ENCODE results near the gene TMEM92. TPM values are rescaled to one million over a fixed set of nuclear protein-coding genes. Genes with fewer than 3 reads are reported as not detected.

Gene TMEM92
- total RNA-seq, 1 donor from 2014 or later: not detected

DNA sequence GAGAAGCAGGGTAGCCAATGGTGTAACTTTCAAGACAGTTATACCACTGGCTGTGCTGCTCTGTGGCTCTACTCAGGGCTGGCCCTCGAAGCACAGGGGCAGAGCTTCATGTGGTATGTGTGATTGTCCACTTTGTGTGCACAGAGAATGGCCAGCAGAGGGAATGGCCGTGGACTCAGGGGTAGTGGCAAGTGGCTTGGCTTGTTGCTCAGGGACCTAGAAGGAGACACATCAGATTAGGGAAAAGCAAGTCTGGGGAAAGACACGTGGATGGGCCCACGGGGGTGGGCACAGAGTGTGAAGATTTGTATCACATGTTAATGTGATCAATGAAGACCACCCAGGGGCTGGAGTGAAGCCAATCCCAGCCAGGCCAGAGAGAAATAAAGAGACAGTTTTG lies 51.6 kb downstream of the TMEM92 start:
- H3K36me3 Mint-ChIP-seq (ENCODE audit: low read depth): no peaks in the 10 kb centered on the region
- no peak for ATAC-seq (ENCODE audit: low read depth)
- no peaks in the 10 kb centered on the region for H3K9me3 Mint-ChIP-seq
- no peak overlapping the region for H3K27ac Mint-ChIP-seq
- peaks cover 6% of the 10 kb centered on the region for H3K27me3 Mint-ChIP-seq
- TF ChIP-seq, protein P1, sequence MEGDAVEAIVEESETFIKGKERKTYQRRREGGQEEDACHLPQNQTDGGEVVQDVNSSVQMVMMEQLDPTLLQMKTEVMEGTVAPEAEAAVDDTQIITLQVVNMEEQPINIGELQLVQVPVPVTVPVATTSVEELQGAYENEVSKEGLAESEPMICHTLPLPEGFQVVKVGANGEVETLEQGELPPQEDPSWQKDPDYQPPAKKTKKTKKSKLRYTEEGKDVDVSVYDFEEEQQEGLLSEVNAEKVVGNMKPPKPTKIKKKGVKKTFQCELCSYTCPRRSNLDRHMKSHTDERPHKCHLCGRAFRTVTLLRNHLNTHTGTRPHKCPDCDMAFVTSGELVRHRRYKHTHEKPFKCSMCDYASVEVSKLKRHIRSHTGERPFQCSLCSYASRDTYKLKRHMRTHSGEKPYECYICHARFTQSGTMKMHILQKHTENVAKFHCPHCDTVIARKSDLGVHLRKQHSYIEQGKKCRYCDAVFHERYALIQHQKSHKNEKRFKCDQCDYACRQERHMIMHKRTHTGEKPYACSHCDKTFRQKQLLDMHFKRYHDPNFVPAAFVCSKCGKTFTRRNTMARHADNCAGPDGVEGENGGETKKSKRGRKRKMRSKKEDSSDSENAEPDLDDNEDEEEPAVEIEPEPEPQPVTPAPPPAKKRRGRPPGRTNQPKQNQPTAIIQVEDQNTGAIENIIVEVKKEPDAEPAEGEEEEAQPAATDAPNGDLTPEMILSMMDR (IDR thresholded peaks at IDR 0.05): no peak
- intact Hi-C loops (cut with micrococcal nuclease): no loop called here
- no peaks in the 10 kb centered on the region for H3K4me1 Mint-ChIP-seq
- DNase-seq: no peak
- H3K4me3 Mint-ChIP-seq: no peak overlapping the region
- ChIA-PET POLR2A (no interaction called here), CTCF (no interaction called here)

DNA sequence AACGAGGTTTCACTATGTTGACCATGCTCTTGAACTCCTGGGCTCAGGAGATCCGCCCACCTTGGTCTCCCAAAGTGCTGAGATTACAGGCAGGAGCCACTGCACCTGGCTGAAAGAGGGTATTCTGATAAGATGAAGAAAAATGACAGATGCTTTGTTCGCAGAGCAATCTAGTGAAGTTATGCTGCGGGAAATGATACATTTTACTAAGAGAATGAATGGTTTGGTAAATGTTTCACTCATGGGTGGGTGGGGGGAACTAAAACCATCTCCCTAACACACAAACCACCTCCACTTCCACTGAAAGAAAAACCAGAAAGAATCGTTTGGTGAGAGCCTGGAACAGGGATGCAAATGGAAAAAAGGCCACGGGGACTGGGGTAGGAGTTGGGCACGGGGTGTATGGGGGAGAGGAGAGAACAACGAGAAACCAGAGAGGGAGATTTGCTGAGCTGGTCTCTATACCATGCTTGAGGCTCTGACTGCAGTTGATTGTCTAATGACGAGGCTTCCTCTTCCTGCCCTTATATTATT lies 52.6 kb downstream of the TMEM92 start:
- POLR2A ChIA-PET: no interaction called here
- no peak for ATAC-seq (ENCODE audit: low read depth)
- H3K27ac Mint-ChIP-seq: no peak overlapping the region

DNA sequence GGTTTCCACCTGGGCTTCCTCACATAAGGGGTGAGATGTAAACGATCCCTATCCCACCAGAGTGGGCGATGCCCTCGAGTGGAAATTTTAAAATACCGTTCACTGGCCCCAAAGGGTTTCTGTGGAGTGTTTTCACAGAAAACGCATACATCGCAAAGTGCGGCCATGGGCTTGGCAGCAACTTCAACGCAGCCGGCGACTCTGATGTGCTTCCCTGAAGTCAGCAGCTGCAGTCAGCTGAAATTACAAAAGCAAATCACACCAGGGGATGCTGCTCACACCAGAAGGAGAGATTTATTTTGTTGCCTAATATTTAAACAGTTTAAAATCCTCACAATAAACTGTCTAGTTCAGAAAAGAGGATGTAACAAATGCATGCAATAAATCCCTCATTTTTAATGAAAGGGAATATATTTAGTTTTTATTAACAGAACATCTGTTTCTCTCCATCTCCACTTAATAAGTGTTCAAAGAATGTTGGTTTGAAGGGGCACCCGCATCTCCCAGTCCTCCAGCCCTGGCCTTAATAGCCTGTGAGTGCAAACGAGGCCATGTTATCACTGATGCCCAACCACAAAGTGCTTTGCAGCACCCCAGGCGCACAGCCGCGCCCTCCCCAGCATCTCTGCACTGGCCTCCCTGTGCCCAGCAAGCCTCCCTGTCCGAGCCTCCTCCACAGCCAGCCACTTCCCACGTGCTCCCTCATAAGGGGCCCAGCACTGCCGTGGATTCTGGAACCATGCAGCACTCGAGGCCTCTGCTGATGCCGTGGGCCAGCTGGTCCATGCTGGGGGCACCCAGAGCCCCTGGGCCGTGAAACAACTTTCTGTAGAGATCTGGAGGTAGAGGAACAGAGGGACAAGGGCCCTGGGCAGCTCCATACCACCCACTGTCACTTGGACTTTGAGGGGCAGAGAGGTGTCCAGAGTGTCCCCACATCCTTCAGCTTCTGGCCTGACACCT lies 54.4 kb downstream of the TMEM92 start:
- no peak for DNase-seq
- intact Hi-C loops (cut with micrococcal nuclease): no loop called here
- POLR2A ChIA-PET: no interaction called here
- Mint-ChIP-seq H3K4me3 (no peak overlapping the region), H3K4me1 (no peaks in the 10 kb centered on the region), H3K9me3 (no peaks in the 10 kb centered on the region), H3K27me3 (peaks cover 12% of the 10 kb centered on the region), H3K36me3 (ENCODE audit: low read depth) (no peaks in the 10 kb centered on the region), H3K27ac (no peak overlapping the region)
- CTCF ChIA-PET: no interaction called here
- no peak for ATAC-seq (ENCODE audit: low read depth)
- TF ChIP-seq, protein P1 (IDR thresholded peaks at IDR 0.05): no peak

More for the DNA sequence above, 52.6 kb downstream of the TMEM92 start:
- H3K4me1 Mint-ChIP-seq: no peaks in the 10 kb centered on the region
- no peak for DNase-seq
- peaks cover 6% of the 10 kb centered on the region for H3K27me3 Mint-ChIP-seq
- TF ChIP-seq, protein P1 (IDR thresholded peaks at IDR 0.05): no peak
- CTCF ChIA-PET: no interaction called here
- H3K36me3 Mint-ChIP-seq (ENCODE audit: low read depth): no peaks in the 10 kb centered on the region
- H3K4me3 Mint-ChIP-seq: no peak overlapping the region
- H3K9me3 Mint-ChIP-seq: no peaks in the 10 kb centered on the region
- intact Hi-C loops (cut with micrococcal nuclease): no loop called here

DNA sequence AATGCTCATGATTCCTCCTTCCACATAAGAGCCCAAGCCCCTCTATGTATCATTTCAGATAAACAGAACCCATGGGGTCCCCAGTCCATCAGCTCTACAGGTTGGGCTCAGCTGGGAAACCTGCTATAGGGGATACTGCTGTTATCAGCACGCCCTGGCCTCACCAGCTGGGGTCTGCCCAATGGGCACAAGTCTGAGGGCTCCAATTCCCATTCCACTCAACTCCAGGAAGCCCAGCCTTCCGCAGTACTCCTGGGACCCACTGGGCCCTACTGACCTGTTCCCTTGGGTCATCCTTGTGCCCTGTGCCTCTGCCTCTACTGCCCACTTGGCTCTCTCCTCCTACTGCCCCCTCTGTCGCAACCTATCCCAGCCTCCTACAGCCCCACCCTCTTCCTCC lies 55.5 kb downstream of the TMEM92 start:
- Mint-ChIP-seq H3K27me3 (peaks cover 14% of the 10 kb centered on the region), H3K4me1 (peaks cover 1% of the 10 kb centered on the region), H3K27ac (no peak overlapping the region), H3K9me3 (no peaks in the 10 kb centered on the region), H3K36me3 (ENCODE audit: low read depth) (no peaks in the 10 kb centered on the region), H3K4me3 (no peak overlapping the region)
- no peak for DNase-seq
- no peak for ATAC-seq (ENCODE audit: low read depth)
- CTCF ChIA-PET: no interaction called here
- TF ChIP-seq, protein P1 (IDR thresholded peaks at IDR 0.05): no peak
- intact Hi-C loops (cut with micrococcal nuclease): no loop called here
- POLR2A ChIA-PET: no interaction called here

DNA sequence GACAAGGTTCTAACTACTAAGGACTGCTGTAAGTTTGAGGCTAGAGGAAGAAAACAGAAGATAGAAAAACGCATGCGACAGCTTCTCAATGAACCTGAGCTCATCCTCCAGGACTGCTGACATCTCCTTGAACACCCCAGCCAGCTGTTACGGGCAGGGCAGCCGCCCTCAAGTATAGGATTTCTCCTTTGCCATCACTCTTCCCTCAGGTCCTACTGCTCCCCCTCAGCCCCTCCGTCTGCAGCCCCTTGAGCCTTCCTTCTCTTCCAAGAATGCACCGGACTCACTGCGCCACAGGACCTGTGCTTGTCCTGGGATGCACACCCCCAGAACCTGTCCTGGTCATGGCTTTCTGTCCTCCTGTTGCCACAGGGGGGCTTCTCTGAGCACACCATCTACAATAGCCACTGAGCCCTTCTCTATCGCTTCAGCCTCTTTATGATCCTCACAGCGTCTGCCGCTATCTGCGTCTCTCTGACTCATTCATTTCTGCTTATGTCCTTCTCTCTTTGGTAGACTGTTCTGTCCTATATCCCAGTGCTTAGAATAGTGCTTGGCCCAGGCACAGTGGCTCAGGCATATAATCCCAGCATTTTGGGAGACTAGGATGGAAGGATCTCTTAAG lies 56.0 kb downstream of the TMEM92 start:
- POLR2A ChIA-PET: no interaction called here
- DNase-seq: no peak
- ATAC-seq (ENCODE audit: low read depth): no peak
- Mint-ChIP-seq H3K4me1 (peaks cover 1% of the 10 kb centered on the region), H3K27ac (no peak overlapping the region), H3K27me3 (peaks cover 14% of the 10 kb centered on the region), H3K36me3 (ENCODE audit: low read depth) (no peaks in the 10 kb centered on the region), H3K4me3 (no peak overlapping the region), H3K9me3 (no peaks in the 10 kb centered on the region)
- CTCF ChIA-PET: no interaction called here
- intact Hi-C loops (cut with micrococcal nuclease): no loop called here
- TF ChIP-seq, protein P1 (IDR thresholded peaks at IDR 0.05): no peak

Measured in activated B cell treated with CpG ODN at 0.5 μM for 24 hours (primary cell).